Lung (tissue), 12 donors: ENCODE data around the gene MAST3. TPM values are rescaled to one million over a fixed set of nuclear protein-coding genes. Genes with fewer than 3 reads are reported as not detected.

Source experiments
- ATAC-seq: fragments of 200-7000 bp; cut with Tn5 transposase; one replicate; pipeline ENCODE4 v1.9.1; 2020; ENCODE audit warnings: moderate number of reproducible peaks; ENCODE audit not compliant: insufficient read depth, low FRiP score
- DNase-seq, 3 donors: peaks; one replicate each; pipeline ENCODE4 v3.0.0-alpha.2; 2013 to 2017
- H3K27ac ChIP-seq, 2 donors: one replicate each; pipeline ENCODE4 v1.5.1; 2013; ENCODE audit warnings: mild to moderate bottlenecking in 2 of 2, moderate library complexity in 2 of 2, control low read depth in 1 of 2, inconsistent platforms in 1 of 2, low read depth in 1 of 2, low read length in 1 of 2
- H3K27me3 ChIP-seq, 3 donors: one replicate each; pipeline ENCODE4 v1.5.1; 2013; ENCODE audit warnings: low read length in 2 of 3; ENCODE audit not compliant: control insufficient read depth in 3 of 3, insufficient read depth in 3 of 3
- H3K36me3 ChIP-seq, 4 donors: one replicate each; pipeline ENCODE4 v1.5.1; 2013; ENCODE audit warnings: low read length in 4 of 4, mild to moderate bottlenecking in 1 of 4, moderate library complexity in 1 of 4; ENCODE audit not compliant: control insufficient read depth in 4 of 4, insufficient read depth in 4 of 4
- H3K4me1 ChIP-seq, 5 donors: one replicate each; pipeline ENCODE4 v1.5.1; 2013; ENCODE audit warnings: low read length in 5 of 5, mild to moderate bottlenecking in 2 of 5, moderate library complexity in 1 of 5; ENCODE audit not compliant: control insufficient read depth in 5 of 5, insufficient read depth in 5 of 5
- H3K4me3 ChIP-seq: one replicate; pipeline ENCODE4 v1.5.1; 2013; ENCODE audit warnings: mild to moderate bottlenecking, control low read depth, moderate library complexity
- H3K9ac ChIP-seq, 2 donors: one replicate each; pipeline ENCODE4 v1.5.1; 2013; ENCODE audit warnings: low read length in 2 of 2, control low read depth in 1 of 2; ENCODE audit not compliant: insufficient read depth in 1 of 2
- H3K9me3 ChIP-seq, 4 donors: one replicate each; pipeline ENCODE4 v1.5.1; 2013; ENCODE audit warnings: low read length in 3 of 4, mild to moderate bottlenecking in 1 of 4, moderate library complexity in 1 of 4; ENCODE audit not compliant: control insufficient read depth in 4 of 4, insufficient read depth in 3 of 4
- WGBS, 2 donors: extraction: QIAGEN DNeasy Blood & Tissue Kit; methylation state at CpG; one replicate each; pipeline ENCODE4 v1.1.7; 2013; 5-methylcytosine and 5-hydroxymethylcytosine counted together
- polyA plus RNA-seq, 2 donors: library from polyadenylated mRNA; stranded (reverse); fragments of 200-250 nt; gene quantifications; one replicate each; pipeline ENCODE4 v1.2.1, GENCODE V29; 2013
- total RNA-seq, 2 donors: library from RNA; depleted of rRNA in 1 of 2; stranded (reverse); fragments of >200 nt in 1 of 2; gene quantifications; one replicate each; pipeline ENCODE4 v1.2.1, GENCODE V29; 2014 to 2021
- TF ChIP-seq, protein P1 (sequence below): IDR thresholded peaks from 2 replicates; pipeline ENCODE4 v1.5.1; 2012; ENCODE audit warnings: mild to moderate bottlenecking; ENCODE audit errors: control extremely low read depth, extremely low read depth
- donor health status: control.
- donor health status: control.
- donor health status: Bipolar disorder and iron deficiency.
- donor health status: healthy.
- donor health status: DM: yes; HTN: yes; CAD: no.

The MAST3 gene
- total and polyA plus RNA-seq, 4 donors = 5.0 to 24.0 (median 9.3) TPM

DNA sequence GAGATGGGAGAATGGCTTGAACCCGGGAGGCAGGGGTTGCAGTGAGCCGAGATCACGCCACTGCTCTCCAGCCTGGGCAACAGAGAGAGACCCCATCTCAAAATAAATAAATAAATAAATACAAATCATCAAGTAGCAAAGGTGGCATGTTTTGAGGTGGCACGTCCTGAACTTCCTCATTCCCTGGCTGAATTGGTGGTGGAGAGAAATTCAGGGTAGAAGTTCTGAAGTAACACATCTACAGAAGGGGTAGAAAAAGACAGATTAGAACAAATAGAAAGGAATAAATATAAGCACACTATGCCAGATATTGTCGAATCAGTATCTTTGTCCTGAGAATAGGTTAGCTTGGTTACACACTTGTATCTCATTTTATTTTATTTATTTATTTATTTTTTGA is 82.4 kb downstream of the MAST3 start:
- Histone ChIP-seq H3K27me3 (peaks cover 0 to 2% (median 0%) of the 10 kb centered on the region in 3 donors), H3K9me3 (no peaks in the 10 kb centered on the region), H3K27ac (no peak overlapping the region), H3K9ac (no peak overlapping the region), H3K4me3 (no peak overlapping the region), H3K36me3 (peaks cover 0 to 9% (median 0%) of the 10 kb centered on the region in 4 donors), H3K4me1 (peaks cover 0 to 2% (median 0%) of the 10 kb centered on the region in 5 donors)
- TF ChIP-seq, protein P1, sequence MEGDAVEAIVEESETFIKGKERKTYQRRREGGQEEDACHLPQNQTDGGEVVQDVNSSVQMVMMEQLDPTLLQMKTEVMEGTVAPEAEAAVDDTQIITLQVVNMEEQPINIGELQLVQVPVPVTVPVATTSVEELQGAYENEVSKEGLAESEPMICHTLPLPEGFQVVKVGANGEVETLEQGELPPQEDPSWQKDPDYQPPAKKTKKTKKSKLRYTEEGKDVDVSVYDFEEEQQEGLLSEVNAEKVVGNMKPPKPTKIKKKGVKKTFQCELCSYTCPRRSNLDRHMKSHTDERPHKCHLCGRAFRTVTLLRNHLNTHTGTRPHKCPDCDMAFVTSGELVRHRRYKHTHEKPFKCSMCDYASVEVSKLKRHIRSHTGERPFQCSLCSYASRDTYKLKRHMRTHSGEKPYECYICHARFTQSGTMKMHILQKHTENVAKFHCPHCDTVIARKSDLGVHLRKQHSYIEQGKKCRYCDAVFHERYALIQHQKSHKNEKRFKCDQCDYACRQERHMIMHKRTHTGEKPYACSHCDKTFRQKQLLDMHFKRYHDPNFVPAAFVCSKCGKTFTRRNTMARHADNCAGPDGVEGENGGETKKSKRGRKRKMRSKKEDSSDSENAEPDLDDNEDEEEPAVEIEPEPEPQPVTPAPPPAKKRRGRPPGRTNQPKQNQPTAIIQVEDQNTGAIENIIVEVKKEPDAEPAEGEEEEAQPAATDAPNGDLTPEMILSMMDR = no peak
- DNase-seq (no peak), ATAC-seq (no peak)
- WGBS, 2 donors = 82 to 87% methylated on average over 5 of the region's 5 CpGs

DNA sequence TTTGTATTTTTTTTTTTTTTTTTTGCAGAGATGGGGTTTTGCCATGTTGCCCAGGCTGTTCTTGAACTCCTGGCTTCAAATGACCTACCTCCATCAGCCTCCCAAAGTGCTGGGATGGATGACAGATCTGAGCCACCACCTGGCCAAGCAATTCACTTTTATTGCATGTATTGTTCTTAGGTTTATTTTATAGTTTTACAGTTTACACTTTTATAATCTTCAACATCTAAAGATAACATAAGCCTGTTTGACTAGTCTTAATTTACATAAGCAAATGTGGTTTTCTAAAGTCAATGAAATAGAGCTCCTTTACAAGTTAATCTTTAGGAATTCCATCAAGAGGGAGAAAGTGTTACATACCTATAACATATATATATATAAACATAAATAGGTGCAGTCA is 86.0 kb downstream of the MAST3 start:
- TF ChIP-seq, protein P1 = no peak
- Histone ChIP-seq H3K27ac (no peak overlapping the region), H3K4me1 (no peaks in the 10 kb centered on the region), H3K4me3 (no peak overlapping the region), H3K9me3 (no peaks in the 10 kb centered on the region), H3K9ac (no peak overlapping the region), H3K36me3 (no peaks in the 10 kb centered on the region), H3K27me3 (no peaks in the 10 kb centered on the region)
- no peak for ATAC-seq
- no peak for DNase-seq

DNA sequence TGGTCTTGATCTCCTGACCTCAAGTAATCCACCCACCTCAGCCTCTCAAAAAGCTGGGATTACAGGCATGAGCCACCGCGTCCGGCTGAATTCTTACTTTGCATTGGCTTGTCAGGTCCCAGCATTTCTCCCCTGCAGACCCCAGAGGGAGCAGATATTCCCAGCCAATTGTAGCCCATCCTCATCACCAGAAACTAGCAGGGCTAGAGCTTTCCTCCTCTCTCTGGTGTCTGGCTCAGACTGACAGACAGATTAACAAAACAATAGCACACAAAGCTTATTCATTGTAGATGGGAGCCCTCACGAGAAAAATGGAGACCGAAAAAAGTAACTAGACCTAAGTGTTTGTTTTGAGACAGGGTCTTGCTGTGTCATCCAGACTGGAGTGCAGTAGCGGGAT is 88.0 kb downstream of the MAST3 start:
- ATAC-seq = no peak
- no peaks in the 10 kb centered on the region for H3K4me1 ChIP-seq
- WGBS, 2 donors = 76 to 82% methylated on average over 6 of the region's 6 CpGs
- no peak overlapping the region for H3K4me3 ChIP-seq
- no peak overlapping the region for H3K9ac ChIP-seq
- no peaks in the 10 kb centered on the region for H3K27me3 ChIP-seq
- TF ChIP-seq, protein P1 = no peak
- no peaks in the 10 kb centered on the region for H3K9me3 ChIP-seq
- no peaks in the 10 kb centered on the region for H3K36me3 ChIP-seq
- no peak overlapping the region for H3K27ac ChIP-seq
- no peak for DNase-seq

DNA sequence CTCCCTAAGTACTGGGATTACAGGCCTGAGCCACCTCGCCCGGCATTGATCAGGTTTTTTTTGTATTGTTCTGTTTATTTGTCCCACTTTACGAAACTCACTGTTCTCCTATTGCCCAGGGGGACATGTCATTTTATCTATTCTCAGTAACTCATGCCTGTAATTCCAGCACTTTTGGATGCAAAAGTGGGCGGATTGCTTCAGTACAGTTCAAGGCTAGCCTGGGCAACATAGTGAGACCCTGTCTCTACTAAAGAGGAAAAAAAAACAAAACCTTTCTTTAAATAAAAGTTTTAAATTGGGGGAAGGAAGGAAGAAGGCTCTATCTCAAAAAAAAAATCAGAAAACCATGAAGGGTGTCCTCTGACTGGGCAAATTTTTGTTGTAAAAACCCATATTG is 92.7 kb downstream of the MAST3 start:
- DNase-seq (no peak), ATAC-seq (no peak)
- H3K4me3 ChIP-seq = no peak overlapping the region
- H3K9ac ChIP-seq = no peak overlapping the region
- WGBS, 2 donors = 95 to 96% methylated on average over 4 of the region's 4 CpGs
- no peaks in the 10 kb centered on the region for H3K9me3 ChIP-seq
- peaks cover 0 to 2% (median 0%) of the 10 kb centered on the region in 4 donors for H3K36me3 ChIP-seq
- H3K27me3 ChIP-seq = no peaks in the 10 kb centered on the region
- TF ChIP-seq, protein P1 = no peak
- H3K27ac ChIP-seq = no peak overlapping the region
- H3K4me1 ChIP-seq = peaks cover 0 to 20% (median 9%) of the 10 kb centered on the region in 5 donors
